ENCODE results near the gene ELMOD1.

ELMOD1 gene

GRCh38 chr11:107653076-107653475 lies 62.1 kb downstream of the ELMOD1 start:
- no peak overlapping the region for H3K9ac ChIP-seq (ENCODE audit: low read length)
- H4K20me1 ChIP-seq (ENCODE audit: low read depth, low read length), result no peaks in the 10 kb centered on the region
- TF ChIP-seq, protein P1, sequence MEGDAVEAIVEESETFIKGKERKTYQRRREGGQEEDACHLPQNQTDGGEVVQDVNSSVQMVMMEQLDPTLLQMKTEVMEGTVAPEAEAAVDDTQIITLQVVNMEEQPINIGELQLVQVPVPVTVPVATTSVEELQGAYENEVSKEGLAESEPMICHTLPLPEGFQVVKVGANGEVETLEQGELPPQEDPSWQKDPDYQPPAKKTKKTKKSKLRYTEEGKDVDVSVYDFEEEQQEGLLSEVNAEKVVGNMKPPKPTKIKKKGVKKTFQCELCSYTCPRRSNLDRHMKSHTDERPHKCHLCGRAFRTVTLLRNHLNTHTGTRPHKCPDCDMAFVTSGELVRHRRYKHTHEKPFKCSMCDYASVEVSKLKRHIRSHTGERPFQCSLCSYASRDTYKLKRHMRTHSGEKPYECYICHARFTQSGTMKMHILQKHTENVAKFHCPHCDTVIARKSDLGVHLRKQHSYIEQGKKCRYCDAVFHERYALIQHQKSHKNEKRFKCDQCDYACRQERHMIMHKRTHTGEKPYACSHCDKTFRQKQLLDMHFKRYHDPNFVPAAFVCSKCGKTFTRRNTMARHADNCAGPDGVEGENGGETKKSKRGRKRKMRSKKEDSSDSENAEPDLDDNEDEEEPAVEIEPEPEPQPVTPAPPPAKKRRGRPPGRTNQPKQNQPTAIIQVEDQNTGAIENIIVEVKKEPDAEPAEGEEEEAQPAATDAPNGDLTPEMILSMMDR (IDR thresholded peaks at IDR 0.05; ENCODE audit: insufficient read depth, low read length, poor library complexity, severe bottlenecking), result no peak
- no peak for TF ChIP-seq EZH2phosphoT487 (conservative IDR thresholded peaks at IDR 0.05; ENCODE audit: low read length)
- no peak overlapping the region for H3K4me2 ChIP-seq (ENCODE audit: low read depth, low read length, poor library complexity, severe bottlenecking)
- no peaks in the 10 kb centered on the region; the same call in 1 of the 2 replicates for H3K27me3 ChIP-seq (ENCODE audit: low read length)
- H3K9me3 ChIP-seq (ENCODE audit: insufficient read depth, low read length), result no peaks in the 10 kb centered on the region
- no peak overlapping the region for H2AFZ ChIP-seq (ENCODE audit: low read depth, low read length, severe bottlenecking)
- no peak overlapping the region for H3K4me3 ChIP-seq (ENCODE audit: insufficient read depth, low read length, poor library complexity, severe bottlenecking)
- no peak overlapping the region for H3K27ac ChIP-seq (ENCODE audit: low read depth, low read length)
- no peaks in the 10 kb centered on the region for H3K36me3 ChIP-seq (ENCODE audit: low read length)
- no peaks in the 10 kb centered on the region for H3F3A ChIP-seq (ENCODE audit: insufficient read depth)
- no peaks in the 10 kb centered on the region for H3K9me2 ChIP-seq (replicated peaks; ENCODE audit: insufficient read depth, low read length)
- H3K79me2 ChIP-seq (ENCODE audit: insufficient read depth, low read length), result no peaks in the 10 kb centered on the region

DNA sequence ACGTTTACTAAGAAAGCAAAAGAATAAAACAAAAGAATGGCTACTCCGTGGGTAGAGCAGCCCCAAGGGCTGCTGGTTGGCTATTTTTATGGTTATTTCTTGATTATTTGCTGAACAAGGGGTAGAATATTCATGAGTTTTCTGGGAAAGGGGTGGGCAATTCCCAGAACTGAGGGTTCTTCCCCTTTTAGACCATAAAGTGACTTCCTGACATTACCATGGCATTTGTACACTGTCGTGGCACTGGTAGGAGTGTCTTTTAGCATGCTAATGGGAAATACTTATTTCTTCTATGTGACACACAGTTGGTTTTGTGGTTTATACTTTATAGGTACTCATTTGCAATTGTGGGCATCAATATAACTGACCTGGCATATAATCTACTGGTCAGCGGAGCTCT lies 64.7 kb downstream of the ELMOD1 start:
- TF ChIP-seq, protein P1 (IDR thresholded peaks at IDR 0.05; ENCODE audit: insufficient read depth, low read length, poor library complexity, severe bottlenecking), result no peak
- no peak for TF ChIP-seq EZH2phosphoT487 (conservative IDR thresholded peaks at IDR 0.05; ENCODE audit: low read length)
- Histone ChIP-seq H4K20me1 (ENCODE audit: low read depth, low read length) (no peaks in the 10 kb centered on the region), H3K79me2 (ENCODE audit: insufficient read depth, low read length) (no peaks in the 10 kb centered on the region), H3K9ac (ENCODE audit: low read length) (no peak overlapping the region), H3K27me3 (ENCODE audit: low read length) (no peaks in the 10 kb centered on the region; the same call in 1 of the 2 replicates), H3F3A (ENCODE audit: insufficient read depth) (no peaks in the 10 kb centered on the region), H2AFZ (ENCODE audit: low read depth, low read length, severe bottlenecking) (no peak overlapping the region), H3K36me3 (ENCODE audit: low read length) (no peaks in the 10 kb centered on the region), H3K9me2 (replicated peaks; ENCODE audit: insufficient read depth, low read length) (no peaks in the 10 kb centered on the region), H3K4me3 (ENCODE audit: insufficient read depth, low read length, poor library complexity, severe bottlenecking) (no peak overlapping the region), H3K27ac (ENCODE audit: low read depth, low read length) (no peak overlapping the region), H3K4me2 (ENCODE audit: low read depth, low read length, poor library complexity, severe bottlenecking) (no peak overlapping the region), H3K9me3 (ENCODE audit: insufficient read depth, low read length) (no peaks in the 10 kb centered on the region)

DNA sequence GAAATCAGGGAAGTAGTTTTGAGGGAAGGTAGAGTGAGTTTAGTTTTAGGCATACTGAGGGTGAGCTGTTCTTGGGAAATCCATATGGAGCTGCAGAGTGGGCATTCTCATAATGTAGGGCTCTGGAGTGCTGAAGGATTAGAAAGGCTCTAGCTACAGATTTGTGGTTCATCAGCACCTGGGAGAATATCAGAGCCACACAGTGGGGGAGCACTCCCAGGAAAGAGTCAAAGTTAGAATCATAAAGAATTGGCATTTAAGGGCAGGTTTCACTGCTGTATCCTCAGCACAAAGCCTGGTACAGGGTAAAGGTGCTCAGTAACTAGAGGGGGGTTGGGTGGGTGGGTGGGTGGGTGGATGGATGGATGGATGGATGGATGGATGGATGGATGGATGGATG lies 68.4 kb downstream of the ELMOD1 start:
- Histone ChIP-seq H3K79me2 (ENCODE audit: insufficient read depth, low read length) (no peaks in the 10 kb centered on the region), H4K20me1 (ENCODE audit: low read depth, low read length) (no peaks in the 10 kb centered on the region), H3K9ac (ENCODE audit: low read length) (no peak overlapping the region), H3K4me3 (ENCODE audit: insufficient read depth, low read length, poor library complexity, severe bottlenecking) (no peak overlapping the region), H2AFZ (ENCODE audit: low read depth, low read length, severe bottlenecking) (no peak overlapping the region), H3K27me3 (ENCODE audit: low read length) (no peaks in the 10 kb centered on the region), H3K27ac (ENCODE audit: low read depth, low read length) (no peak overlapping the region), H3F3A (ENCODE audit: insufficient read depth) (no peaks in the 10 kb centered on the region), H3K9me3 (ENCODE audit: insufficient read depth, low read length) (no peaks in the 10 kb centered on the region), H3K9me2 (replicated peaks; ENCODE audit: insufficient read depth, low read length) (no peaks in the 10 kb centered on the region), H3K4me2 (ENCODE audit: low read depth, low read length, poor library complexity, severe bottlenecking) (no peak overlapping the region), H3K36me3 (ENCODE audit: low read length) (no peaks in the 10 kb centered on the region)
- TF ChIP-seq, protein P1 (IDR thresholded peaks at IDR 0.05; ENCODE audit: insufficient read depth, low read length, poor library complexity, severe bottlenecking), result no peak
- TF ChIP-seq EZH2phosphoT487 (conservative IDR thresholded peaks at IDR 0.05; ENCODE audit: low read length), result no peak

All from SU-DHL-6 (cell line).